Right ventricle myocardium superior (tissue), 1 donor: ENCODE measurements around the gene LCA5. TPM values are rescaled to one million over a fixed set of nuclear protein-coding genes. Genes with fewer than 3 reads are reported as not detected.
"Not testable (repeated sequence)": the region's sequence is repeated elsewhere in the genome, so short reads cannot be mapped to it uniquely, and the experiment has no call there.

Source experiments
- ATAC-seq: fragments of 200-7000 bp; cut with Tn5 transposase; one replicate; pipeline ENCODE4 v1.9.1; 2020; ENCODE audit warnings: mild to moderate bottlenecking; ENCODE audit not compliant: poor library complexity
- DNase-seq: peaks from one replicate; pipeline ENCODE4 v3.0.0-alpha.2; 2020
- intact Hi-C: fragments of 100-400 bp; cut with DNase I; formaldehyde crosslinking; loops from one replicate; pipeline ENCODE4 v1.11.2; 2022
- long read RNA-seq: library from polyadenylated mRNA; unstranded; transcript quantifications from one replicate; pipeline ENCODE4 v2.0.0, GENCODE V29; 2021
- total RNA-seq: library from RNA; stranded (reverse); fragmentation: NEBNext Ultra II Directional; extraction: Animal tissue kit (Norgen Biotek cat#: 25700); gene quantifications from one replicate; pipeline ENCODE4 v1.2.1, GENCODE V29; 2021
- donor health status: DM: no; HTN: yes; CAD: no; lungs with severe emphysema.

The LCA5 gene
- total RNA-seq, result 1.9 TPM
- long read RNA-seq, full-length matches to known transcripts, result 1 of 2 reads
- long read RNA-seq, partial matches to known transcripts, result 1 of 2 reads
- long read RNA-seq, other reads (novel, unspliced or antisense), result 0 of 2 reads

GRCh38 chr6:79536954-79537747, at the start of gene LCA5:
Gene LCA5, minus strand, starts transcription at chr6:79537430. Its CDS starts 18,536 bp downstream, at chr6:79518894.
- intact Hi-C loops, result loop anchor here (10.0 kb wide), 1 partner anchor 452 kb away; no protein-coding TSS in a partner anchor
- DNase-seq (peak; percentile 93), ATAC-seq (peak; percentile 98)

GRCh38 chr6:79586548-79586947, 49.3 kb upstream of the LCA5 start:
- ATAC-seq (no peak), DNase-seq (no peak)
- intact Hi-C loops, result no loop called here

GRCh38 chr6:79584332-79584731, 47.1 kb upstream of the LCA5 start:
- intact Hi-C loops, result no loop called here
- no peak for ATAC-seq
- no peak for DNase-seq

GRCh38 chr6:79577926-79578325, 40.7 kb upstream of the LCA5 start:
- ATAC-seq, DNase-seq, intact Hi-C loops: not testable (repeated sequence)

- intact Hi-C loops, result loop anchor here (5.0 kb wide), 2 partner anchors 98 to 143 kb away; no protein-coding TSS in a partner anchor
- ATAC-seq (no peak), DNase-seq (no peak)
Observed at GRCh38 chr6:79574630-79575225, 37.5 kb upstream of the LCA5 start.

- ATAC-seq (no peak), DNase-seq (no peak)
- intact Hi-C loops, result loop anchor here (5.0 kb wide), 2 partner anchors 98 to 143 kb away; no protein-coding TSS in a partner anchor
Observed at GRCh38 chr6:79574174-79574573, 36.9 kb upstream of the LCA5 start.

GRCh38 chr6:79571030-79571367, 33.8 kb upstream of the LCA5 start:
- DNase-seq (no peak), ATAC-seq (peak; percentile 43)
- intact Hi-C loops, result loop anchor here (5.0 kb wide), 2 partner anchors 101 to 146 kb away; no protein-coding TSS in a partner anchor

- intact Hi-C loops, result loop anchor here (5.0 kb wide), 2 partner anchors 102 to 147 kb away; no protein-coding TSS in a partner anchor
- DNase-seq, result no peak
- ATAC-seq, result peak; percentile 82
Observed at GRCh38 chr6:79570129-79571029, 33.1 kb upstream of the LCA5 start.

GRCh38 chr6:79568996-79569395, 31.8 kb upstream of the LCA5 start:
- ATAC-seq (no peak), DNase-seq (no peak)
- intact Hi-C loops, result no loop called here

GRCh38 chr6:79564636-79565035, 27.4 kb upstream of the LCA5 start:
- ATAC-seq (no peak), DNase-seq (no peak)
- intact Hi-C loops, result no loop called here

- ATAC-seq (no peak), DNase-seq (no peak)
- intact Hi-C loops, result no loop called here
Observed at GRCh38 chr6:79559706-79560105, 22.5 kb upstream of the LCA5 start.

GRCh38 chr6:79557673-79558467, 20.6 kb upstream of the LCA5 start:
- no peak for ATAC-seq
- intact Hi-C loops, result no loop called here
- DNase-seq, result no peak

- ATAC-seq (no peak), DNase-seq (no peak)
- intact Hi-C loops, result no loop called here
Observed at GRCh38 chr6:79554305-79554704, 17.1 kb upstream of the LCA5 start.

GRCh38 chr6:79551401-79551800, 14.2 kb upstream of the LCA5 start:
- intact Hi-C loops, result no loop called here
- ATAC-seq (no peak), DNase-seq (no peak)

GRCh38 chr6:79548304-79548703, 11.1 kb upstream of the LCA5 start:
- intact Hi-C loops, result no loop called here
- no peak for DNase-seq
- ATAC-seq, result no peak

GRCh38 chr6:79546186-79546585, 9.0 kb upstream of the LCA5 start:
- intact Hi-C loops, result no loop called here
- no peak for DNase-seq
- no peak for ATAC-seq

GRCh38 chr6:79544939-79545450, 7.8 kb upstream of the LCA5 start:
- intact Hi-C loops, result no loop called here
- DNase-seq (peak; percentile 72), ATAC-seq (peak; percentile 92)
